Hepatocyte (in vitro differentiated cells): ENCODE measurements around the gene BRCA2. TPM values are rescaled to one million over a fixed set of nuclear protein-coding genes. Genes with fewer than 3 reads are reported as not detected.

Source experiments
- DNase-seq: peaks from one replicate; pipeline ENCODE4 v3.0.0-alpha.2; 2016; ENCODE audit warnings: low spot score
- H2AFZ ChIP-seq: fragments of 200-600 bp; sonication (generic); 2 replicates; pipeline ENCODE4 v1.6.0; 2016; ENCODE audit warnings: antibody characterized with exemption, mild to moderate bottlenecking
- H3K27ac ChIP-seq: fragments of 200-600 bp; sonication (generic); 2 replicates; pipeline ENCODE4 v1.5.1; 2016; ENCODE audit warnings: mild to moderate bottlenecking
- H3K27me3 ChIP-seq: fragments of 200-600 bp; sonication (generic); 2 replicates; pipeline ENCODE4 v1.6.1; 2016
- H3K36me3 ChIP-seq: fragments of 200-600 bp; sonication (generic); replicated peaks from 2 replicates; pipeline ENCODE4 v1.5.1; 2016; ENCODE audit warnings: low read depth; ENCODE audit not compliant: insufficient read depth
- H3K4me1 ChIP-seq: fragments of 200-600 bp; sonication (generic); 2 replicates; pipeline ENCODE4 v1.5.1; 2016; ENCODE audit warnings: mild to moderate bottlenecking, moderate library complexity; ENCODE audit not compliant: insufficient read depth
- H3K4me2 ChIP-seq: fragments of 200-600 bp; sonication (generic); 2 replicates; pipeline ENCODE4 v1.6.0; 2016
- H3K4me3 ChIP-seq: fragments of 200-600 bp; sonication (generic); 2 replicates; pipeline ENCODE4 v1.5.1; 2016; ENCODE audit warnings: mild to moderate bottlenecking
- H3K79me2 ChIP-seq: fragments of 200-600 bp; sonication (generic); 2 replicates; pipeline ENCODE4 v1.6.0; 2017; ENCODE audit warnings: mild to moderate bottlenecking
- H3K9me2 ChIP-seq: fragments of 200-600 bp; sonication (generic); replicated peaks from 2 replicates; pipeline ENCODE4 v1.6.0; 2017; ENCODE audit warnings: mild to moderate bottlenecking; ENCODE audit not compliant: insufficient read depth
- H3K9me3 ChIP-seq: fragments of 200-600 bp; sonication (generic); 2 replicates; pipeline ENCODE4 v1.5.1; 2016; ENCODE audit warnings: low read depth, mild to moderate bottlenecking
- H4K20me1 ChIP-seq: fragments of 200-600 bp; sonication (generic); 2 replicates; pipeline ENCODE4 v1.6.0; 2016; ENCODE audit warnings: mild to moderate bottlenecking; ENCODE audit not compliant: insufficient read depth, poor library complexity, severe bottlenecking
- EZH2 ChIP-seq: fragments of 200-600 bp; sonication (generic); IDR thresholded peaks from 2 replicates; pipeline ENCODE4 v1.6.1; 2016; ENCODE audit warnings: antibody characterized with exemption, mild to moderate bottlenecking, borderline replicate concordance
- EZH2phosphoT487 ChIP-seq: fragments of 200-600 bp; sonication (generic); IDR thresholded peaks from one replicate; pipeline ENCODE4 v1.6.1; 2018; ENCODE audit warnings: antibody characterized with exemption, mild to moderate bottlenecking, low read depth, moderate library complexity; ENCODE audit not compliant: unreplicated experiment, severe bottlenecking
- WGBS: methylation state at CpG from one replicate; pipeline ENCODE4 v1.1.6; 2016; ENCODE audit warnings: low lambda C conversion rate; ENCODE audit errors: missing lambda C conversion rate; 5-methylcytosine and 5-hydroxymethylcytosine counted together
- polyA plus RNA-seq: library from polyadenylated mRNA; unstranded; fragments of >200 nt; fragmentation: Nextera tagmentation; extraction: Ambion mirVana; gene quantifications from 2 replicates; pipeline ENCODE4 v1.2.1, GENCODE V29; 2016
- total RNA-seq: library from RNA; depleted of rRNA; stranded (reverse); fragments of >200 nt; gene quantifications from 2 replicates; pipeline ENCODE4 v1.2.3, GENCODE V29; 2014
- TF ChIP-seq, protein P1 (sequence below): fragments of 200-600 bp; sonication (generic); IDR thresholded peaks from 2 replicates; pipeline ENCODE4 v1.5.1; 2016; ENCODE audit warnings: antibody characterized with exemption, mild to moderate bottlenecking; ENCODE audit not compliant: poor library complexity

Gene BRCA2
- total and polyA plus RNA-seq, 2 experiments from 2014 or later = 1.4 to 2.8 TPM

DNA sequence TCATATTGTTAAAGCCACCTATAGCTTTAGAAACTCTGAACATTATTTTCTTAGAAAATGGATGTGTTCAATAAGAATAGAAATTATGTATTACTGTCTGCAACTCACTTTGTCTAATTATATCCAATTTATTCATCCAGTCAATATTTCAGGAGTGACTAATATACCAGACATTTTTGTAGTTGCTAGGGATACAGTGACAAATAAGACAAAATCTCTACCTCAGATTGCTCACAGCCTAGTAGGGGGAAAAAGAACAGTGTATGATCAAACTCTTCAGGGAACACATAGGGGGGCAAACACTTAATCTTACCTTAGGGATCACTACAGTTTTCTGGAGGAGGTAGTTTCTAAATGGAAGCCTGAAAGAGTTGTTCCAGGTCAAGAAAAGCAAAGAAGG is 8.6 kb downstream of the BRCA2 start:
- no peak overlapping the region for H2AFZ ChIP-seq

DNA sequence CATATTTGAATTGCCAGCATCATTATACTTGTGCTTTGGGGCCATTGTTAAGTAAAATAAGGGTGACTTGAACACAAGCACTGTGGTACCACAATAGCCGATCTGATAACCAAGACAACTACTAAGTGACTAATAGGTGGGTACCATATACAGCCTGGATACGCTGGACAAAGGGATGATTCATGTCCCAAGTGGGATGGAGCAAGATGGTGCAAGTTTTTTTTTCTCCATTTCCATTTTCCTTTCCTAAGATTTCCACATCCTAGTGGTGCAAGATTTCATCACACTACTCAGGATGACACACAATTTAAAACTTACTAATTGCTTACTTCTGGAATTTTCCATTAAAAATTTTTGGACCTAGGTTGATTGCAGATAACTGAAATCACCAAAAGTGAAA is 15.1 kb downstream of the BRCA2 start:
- Histone ChIP-seq H3K36me3 (no peaks in the 10 kb centered on the region), H2AFZ (no peak overlapping the region), H3K27me3 (no peaks in the 10 kb centered on the region), H3K4me1 (no peaks in the 10 kb centered on the region), H3K9me2 (no peaks in the 10 kb centered on the region), H3K4me2 (no peak overlapping the region), H3K9me3 (no peaks in the 10 kb centered on the region), H3K79me2 (no peaks in the 10 kb centered on the region), H3K4me3 (no peak overlapping the region), H4K20me1 (no peaks in the 10 kb centered on the region), H3K27ac (no peak overlapping the region)
- DNase-seq = no peak
- TF ChIP-seq, protein P1, sequence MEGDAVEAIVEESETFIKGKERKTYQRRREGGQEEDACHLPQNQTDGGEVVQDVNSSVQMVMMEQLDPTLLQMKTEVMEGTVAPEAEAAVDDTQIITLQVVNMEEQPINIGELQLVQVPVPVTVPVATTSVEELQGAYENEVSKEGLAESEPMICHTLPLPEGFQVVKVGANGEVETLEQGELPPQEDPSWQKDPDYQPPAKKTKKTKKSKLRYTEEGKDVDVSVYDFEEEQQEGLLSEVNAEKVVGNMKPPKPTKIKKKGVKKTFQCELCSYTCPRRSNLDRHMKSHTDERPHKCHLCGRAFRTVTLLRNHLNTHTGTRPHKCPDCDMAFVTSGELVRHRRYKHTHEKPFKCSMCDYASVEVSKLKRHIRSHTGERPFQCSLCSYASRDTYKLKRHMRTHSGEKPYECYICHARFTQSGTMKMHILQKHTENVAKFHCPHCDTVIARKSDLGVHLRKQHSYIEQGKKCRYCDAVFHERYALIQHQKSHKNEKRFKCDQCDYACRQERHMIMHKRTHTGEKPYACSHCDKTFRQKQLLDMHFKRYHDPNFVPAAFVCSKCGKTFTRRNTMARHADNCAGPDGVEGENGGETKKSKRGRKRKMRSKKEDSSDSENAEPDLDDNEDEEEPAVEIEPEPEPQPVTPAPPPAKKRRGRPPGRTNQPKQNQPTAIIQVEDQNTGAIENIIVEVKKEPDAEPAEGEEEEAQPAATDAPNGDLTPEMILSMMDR = no peak
- 92% methylated on average over 2 of the region's 2 CpGs for WGBS

More for the DNA sequence above, 8.6 kb downstream of the BRCA2 start:
- Histone ChIP-seq H3K36me3 (no peaks in the 10 kb centered on the region), H3K4me1 (no peaks in the 10 kb centered on the region), H4K20me1 (no peaks in the 10 kb centered on the region), H3K4me3 (no peak overlapping the region), H3K4me2 (no peak overlapping the region), H3K27ac (no peak overlapping the region), H3K9me2 (no peaks in the 10 kb centered on the region), H3K9me3 (no peaks in the 10 kb centered on the region), H3K79me2 (no peaks in the 10 kb centered on the region), H3K27me3 (no peaks in the 10 kb centered on the region)
- TF ChIP-seq EZH2 (no peak), EZH2phosphoT487 (no peak)
- TF ChIP-seq, protein P1 = no peak
- DNase-seq = no peak

DNA sequence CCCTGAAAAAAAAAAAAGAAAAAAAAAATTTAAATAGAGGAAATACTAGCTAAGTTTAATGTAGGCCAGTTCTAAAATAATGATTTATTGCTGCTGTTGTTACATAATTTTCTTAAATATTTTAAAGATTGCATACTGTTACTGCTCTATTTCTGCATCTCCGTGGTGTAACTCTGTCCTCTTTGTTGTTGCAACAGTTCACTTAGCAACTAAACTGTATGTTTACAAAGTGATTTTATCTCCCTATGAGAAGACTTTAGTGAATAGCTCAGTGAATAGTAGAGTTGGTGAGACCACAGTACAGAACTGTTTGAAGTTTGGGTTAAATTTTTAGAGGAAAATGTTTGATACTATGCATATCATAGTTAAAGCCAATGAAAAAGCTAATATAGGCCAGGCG is 19.4 kb downstream of the BRCA2 start:
- Histone ChIP-seq H2AFZ (no peak overlapping the region), H3K4me3 (no peak overlapping the region), H3K4me1 (no peaks in the 10 kb centered on the region), H3K27me3 (no peaks in the 10 kb centered on the region), H3K4me2 (no peak overlapping the region), H3K9me3 (no peaks in the 10 kb centered on the region), H3K27ac (no peak overlapping the region), H3K79me2 (no peaks in the 10 kb centered on the region), H3K36me3 (no peaks in the 10 kb centered on the region), H3K9me2 (no peaks in the 10 kb centered on the region), H4K20me1 (no peaks in the 10 kb centered on the region)
- no peak for DNase-seq
- TF ChIP-seq EZH2 (no peak), EZH2phosphoT487 (no peak)
- TF ChIP-seq, protein P1 = no peak
- 88% methylated on average over 2 of the region's 2 CpGs for WGBS

DNA sequence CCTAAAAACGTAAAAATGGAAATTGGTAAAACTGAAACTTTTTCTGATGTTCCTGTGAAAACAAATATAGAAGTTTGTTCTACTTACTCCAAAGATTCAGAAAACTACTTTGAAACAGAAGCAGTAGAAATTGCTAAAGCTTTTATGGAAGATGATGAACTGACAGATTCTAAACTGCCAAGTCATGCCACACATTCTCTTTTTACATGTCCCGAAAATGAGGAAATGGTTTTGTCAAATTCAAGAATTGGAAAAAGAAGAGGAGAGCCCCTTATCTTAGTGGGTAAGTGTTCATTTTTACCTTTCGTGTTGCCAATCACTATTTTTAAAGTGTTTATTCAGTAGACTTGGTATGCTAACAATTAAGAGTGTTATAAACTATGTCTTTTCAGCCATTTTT is 25.6 kb downstream of the BRCA2 start:
- Histone ChIP-seq H3K4me2 (no peak overlapping the region), H3K27ac (no peak overlapping the region), H3K79me2 (no peaks in the 10 kb centered on the region), H3K9me3 (no peaks in the 10 kb centered on the region), H3K27me3 (no peaks in the 10 kb centered on the region), H3K36me3 (no peaks in the 10 kb centered on the region), H3K9me2 (no peaks in the 10 kb centered on the region), H3K4me3 (no peak overlapping the region), H4K20me1 (no peaks in the 10 kb centered on the region), H2AFZ (no peak overlapping the region), H3K4me1 (no peaks in the 10 kb centered on the region)
- TF ChIP-seq EZH2 (no peak), EZH2phosphoT487 (no peak)
- TF ChIP-seq, protein P1 = no peak
- WGBS = 96% methylated on average over 3 of the region's 3 CpGs
- DNase-seq = no peak
